Fibroblast of lung (primary cell): ENCODE results near the gene CPM.

Experiments used
- EZH2 ChIP-seq: IDR thresholded peaks from 2 replicates; pipeline ENCODE4 v1.5.1; 2012; ENCODE audit warnings: low read length, control low read depth, mild to moderate bottlenecking; ENCODE audit errors: missing control alignments
- TF ChIP-seq, protein P1 (sequence below), 2 donors: IDR thresholded peaks in 1 of 2; conservative IDR thresholded peaks in 1 of 2; 1 replicate in 1 of 2; 2 replicates in 1 of 2; pipeline ENCODE4 v1.5.1; 2011 to 2012; ENCODE audit warnings: low read length in 2 of 2, control low read depth in 1 of 2, inconsistent platforms in 1 of 2, low read depth in 1 of 2, mild to moderate bottlenecking in 1 of 2

DNA sequence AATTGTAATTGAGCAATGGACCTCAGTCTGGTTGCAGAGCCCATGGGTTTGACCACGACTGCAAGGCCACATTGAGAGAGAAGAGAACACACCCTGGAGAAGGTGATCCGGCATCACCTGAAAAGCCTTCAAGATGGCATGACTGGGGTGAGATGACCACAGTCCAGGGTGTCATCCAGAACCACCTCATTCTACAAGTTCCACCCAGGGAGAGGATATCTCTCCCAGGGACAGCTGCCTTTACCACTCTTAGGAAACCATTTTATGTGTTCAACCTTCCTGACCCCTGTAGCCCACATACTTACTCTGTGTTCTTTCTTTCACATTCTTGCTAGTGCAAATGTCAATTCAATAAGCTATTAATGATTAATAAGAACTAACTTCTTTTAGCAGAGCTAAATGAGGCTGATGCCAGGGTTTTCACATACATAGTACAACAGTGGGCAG is 43.4 kb upstream of the CPM start:
- TF ChIP-seq EZH2: no peak
- TF ChIP-seq, protein P1, sequence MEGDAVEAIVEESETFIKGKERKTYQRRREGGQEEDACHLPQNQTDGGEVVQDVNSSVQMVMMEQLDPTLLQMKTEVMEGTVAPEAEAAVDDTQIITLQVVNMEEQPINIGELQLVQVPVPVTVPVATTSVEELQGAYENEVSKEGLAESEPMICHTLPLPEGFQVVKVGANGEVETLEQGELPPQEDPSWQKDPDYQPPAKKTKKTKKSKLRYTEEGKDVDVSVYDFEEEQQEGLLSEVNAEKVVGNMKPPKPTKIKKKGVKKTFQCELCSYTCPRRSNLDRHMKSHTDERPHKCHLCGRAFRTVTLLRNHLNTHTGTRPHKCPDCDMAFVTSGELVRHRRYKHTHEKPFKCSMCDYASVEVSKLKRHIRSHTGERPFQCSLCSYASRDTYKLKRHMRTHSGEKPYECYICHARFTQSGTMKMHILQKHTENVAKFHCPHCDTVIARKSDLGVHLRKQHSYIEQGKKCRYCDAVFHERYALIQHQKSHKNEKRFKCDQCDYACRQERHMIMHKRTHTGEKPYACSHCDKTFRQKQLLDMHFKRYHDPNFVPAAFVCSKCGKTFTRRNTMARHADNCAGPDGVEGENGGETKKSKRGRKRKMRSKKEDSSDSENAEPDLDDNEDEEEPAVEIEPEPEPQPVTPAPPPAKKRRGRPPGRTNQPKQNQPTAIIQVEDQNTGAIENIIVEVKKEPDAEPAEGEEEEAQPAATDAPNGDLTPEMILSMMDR (conservative IDR thresholded peaks at IDR 0.05 in 1 of 2, IDR thresholded peaks at IDR 0.05 in 1 of 2; ENCODE audit: low read depth in 1 of 2, low read length in 2 of 2): no peak
